SU-DHL-6 (cell line): ENCODE data around the gene NYAP2.

ENCODE experiments used
- EZH2phosphoT487 ChIP-seq: fragments of 200-600 bp; sonication (generic), shearing (Covaris generic); conservative IDR thresholded peaks from 2 replicates; pipeline ENCODE4 v1.6.1; 2018; ENCODE audit warnings: mild to moderate bottlenecking, antibody characterized with exemption, low read length, moderate library complexity, mixed read lengths
- TF ChIP-seq, protein P1 (sequence below): fragments of 200-600 bp; sonication (generic); IDR thresholded peaks from one replicate; pipeline ENCODE4 v1.5.1; 2017; ENCODE audit warnings: antibody characterized with exemption, mild to moderate bottlenecking, low read length, moderate library complexity; ENCODE audit not compliant: insufficient read depth, poor library complexity, severe bottlenecking

DNA sequence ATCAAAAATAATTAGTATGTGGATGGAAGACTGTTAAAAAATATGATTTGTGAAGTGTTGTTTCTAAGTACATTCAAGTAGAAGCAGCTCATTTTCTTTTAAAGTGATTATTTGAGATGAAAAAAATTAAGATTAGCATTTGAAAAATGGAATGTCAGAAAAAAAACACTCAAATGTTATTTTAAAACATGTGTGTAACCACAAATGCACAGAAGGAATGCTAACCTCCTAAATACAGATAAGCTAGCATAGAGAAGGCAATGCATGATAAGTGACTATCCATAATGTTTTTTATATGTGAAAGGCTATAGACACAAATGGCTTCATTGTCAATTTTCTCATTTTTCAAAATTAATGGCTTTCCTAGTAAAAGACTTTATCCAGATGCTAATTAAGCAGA is 198.9 kb downstream of the NYAP2 start:
- TF ChIP-seq, protein P1, sequence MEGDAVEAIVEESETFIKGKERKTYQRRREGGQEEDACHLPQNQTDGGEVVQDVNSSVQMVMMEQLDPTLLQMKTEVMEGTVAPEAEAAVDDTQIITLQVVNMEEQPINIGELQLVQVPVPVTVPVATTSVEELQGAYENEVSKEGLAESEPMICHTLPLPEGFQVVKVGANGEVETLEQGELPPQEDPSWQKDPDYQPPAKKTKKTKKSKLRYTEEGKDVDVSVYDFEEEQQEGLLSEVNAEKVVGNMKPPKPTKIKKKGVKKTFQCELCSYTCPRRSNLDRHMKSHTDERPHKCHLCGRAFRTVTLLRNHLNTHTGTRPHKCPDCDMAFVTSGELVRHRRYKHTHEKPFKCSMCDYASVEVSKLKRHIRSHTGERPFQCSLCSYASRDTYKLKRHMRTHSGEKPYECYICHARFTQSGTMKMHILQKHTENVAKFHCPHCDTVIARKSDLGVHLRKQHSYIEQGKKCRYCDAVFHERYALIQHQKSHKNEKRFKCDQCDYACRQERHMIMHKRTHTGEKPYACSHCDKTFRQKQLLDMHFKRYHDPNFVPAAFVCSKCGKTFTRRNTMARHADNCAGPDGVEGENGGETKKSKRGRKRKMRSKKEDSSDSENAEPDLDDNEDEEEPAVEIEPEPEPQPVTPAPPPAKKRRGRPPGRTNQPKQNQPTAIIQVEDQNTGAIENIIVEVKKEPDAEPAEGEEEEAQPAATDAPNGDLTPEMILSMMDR, result no peak
- TF ChIP-seq EZH2phosphoT487, result no peak
